ENCODE results near the gene AP1B1. TPM values are rescaled to one million over a fixed set of nuclear protein-coding genes. Genes with fewer than 3 reads are reported as not detected.
A peak's percentile ranks its signal among the peaks of the same experiment; 100 is the strongest.

Gene AP1B1
- total and polyA plus RNA-seq, 4 donors = 17.6 to 63.4 (median 44.0) TPM

GRCh38 chr22:29313576-29314466 lies 74.5 kb downstream of the AP1B1 start (continued):
- TF ChIP-seq MAX (IDR thresholded peaks at IDR 0.05) (no peak), YY1 (IDR thresholded peaks at IDR 0.05) (no peak), ZBTB33 (IDR thresholded peaks at IDR 0.05) (no peak)

GRCh38 chr22:29313126-29313575 lies 75.2 kb downstream of the AP1B1 start:
- Histone ChIP-seq H3K36me3 (ENCODE audit: control insufficient read depth in 4 of 4, insufficient read depth in 3 of 4, low read depth in 1 of 4, low read length in 3 of 4) (no peaks in the 10 kb centered on the region), H3K9ac (ENCODE audit: low read depth in 1 of 2, low read length in 2 of 2) (no peak overlapping the region), H3K4me3 (ENCODE audit: low read depth in 1 of 3, low read length in 3 of 3) (no peak overlapping the region), H3K27ac (ENCODE audit: low read depth in 1 of 2, low read length in 2 of 2) (no peak overlapping the region), H3K4me1 (ENCODE audit: control insufficient read depth in 4 of 4, insufficient read depth in 4 of 4, low read length in 3 of 4) (peaks cover 9 to 48% (median 19%) of the 10 kb centered on the region in 4 donors), H3K27me3 (ENCODE audit: control insufficient read depth in 4 of 4, insufficient read depth in 4 of 4, low read length in 3 of 4) (peaks cover 0 to 4% (median 0%) of the 10 kb centered on the region in 4 donors), H3K9me3 (ENCODE audit: control insufficient read depth in 4 of 4, low read length in 3 of 4) (no peaks in the 10 kb centered on the region)
- DNase-seq (ENCODE audit: low spot score) = no peak
- WGBS = 26% methylated on average over 44 of the region's 44 CpGs
- TF ChIP-seq CTCF (IDR thresholded peaks at IDR 0.05; ENCODE audit: low read depth, low read length, missing input control) = peak; percentile 48
- no peak for TF ChIP-seq TAF1 (conservative IDR thresholded peaks at IDR 0.05)
- no peak for TF ChIP-seq YY1 (IDR thresholded peaks at IDR 0.05)
- no peak for TF ChIP-seq RXRA (IDR thresholded peaks at IDR 0.05)
- no peak for TF ChIP-seq ZBTB33 (IDR thresholded peaks at IDR 0.05)
- no peak for TF ChIP-seq REST (IDR thresholded peaks at IDR 0.05)
- no peak for TF ChIP-seq HNF4G (IDR thresholded peaks at IDR 0.05)
- no peak for TF ChIP-seq GABPA (IDR thresholded peaks at IDR 0.05 in 1 of 2, conservative IDR thresholded peaks at IDR 0.05 in 1 of 2)
- TF ChIP-seq FOXA1 (IDR thresholded peaks at IDR 0.05) = no peak
- no peak for TF ChIP-seq SP1 (IDR thresholded peaks at IDR 0.05)
- no peak for TF ChIP-seq FOXA2 (IDR thresholded peaks at IDR 0.05)
- TF ChIP-seq NR2F2 (IDR thresholded peaks at IDR 0.05) = no peak
- no peak for TF ChIP-seq JUND (IDR thresholded peaks at IDR 0.05)
- peak in 1 of 2 donors; percentile 52 for TF ChIP-seq RAD21 (IDR thresholded peaks at IDR 0.05)
